DND-41 (cell line): ENCODE data around the gene TPX2.

Experiments
- CTCF ChIP-seq: IDR thresholded peaks from 2 replicates; pipeline ENCODE4 v1.5.1; 2012; ENCODE audit warnings: borderline replicate concordance, low read length, moderate library complexity, mild to moderate bottlenecking; ENCODE audit not compliant: poor library complexity, severe bottlenecking; ENCODE audit errors: extremely low read depth
- EZH2 ChIP-seq: IDR thresholded peaks from 3 replicates; pipeline ENCODE4 v1.6.1; 2012; ENCODE audit warnings: borderline replicate concordance, low read depth, mild to moderate bottlenecking, moderate library complexity, low read length, inconsistent platforms; ENCODE audit not compliant: severe bottlenecking

GRCh38 chr20:31820228-31820627 is 81.1 kb downstream of the TPX2 start:
- TF ChIP-seq CTCF (no peak), EZH2 (no peak)
